Natural killer cell (primary cell): Measurements from ENCODE around the gene LPIN3. TPM values are rescaled to one million over a fixed set of nuclear protein-coding genes. Genes with fewer than 3 reads are reported as not detected.
"Not testable (repeated sequence)": the region's sequence is repeated elsewhere in the genome, so short reads cannot be mapped to it uniquely, and the experiment has no call there.

Source experiments
- ATAC-seq, 3 donors: fragments of 150-1000 bp in 2 of 3; fragments of 200-7000 bp in 1 of 3; cut with Tn5 transposase; 1 replicate in 1 of 3; 2 replicates in 2 of 3; pipeline ENCODE4 v1.10.0; 2021; ENCODE audit warnings: mild to moderate bottlenecking in 2 of 3, moderate library complexity in 2 of 3
- DNase-seq, 2 donors: peaks; one replicate each; pipeline versions ENCODE4 v3.0.0 to v3.0.0-alpha.2; 2013 to 2021; ENCODE audit warnings: mixed read lengths in 1 of 2
- H3K27ac ChIP-seq: one replicate; pipeline ENCODE4 v1.5.1; 2013; ENCODE audit warnings: mild to moderate bottlenecking, low read length
- H3K27me3 ChIP-seq: one replicate; pipeline ENCODE4 v1.6.1; 2013; ENCODE audit warnings: low read length; ENCODE audit not compliant: control insufficient read depth, insufficient read depth
- H3K36me3 ChIP-seq: one replicate; pipeline ENCODE4 v1.6.1; 2013; ENCODE audit warnings: low read length; ENCODE audit not compliant: control insufficient read depth, insufficient read depth
- H3K4me1 ChIP-seq: one replicate; pipeline ENCODE4 v1.6.1; 2013; ENCODE audit warnings: low read length; ENCODE audit not compliant: control insufficient read depth, insufficient read depth
- H3K4me3 ChIP-seq: one replicate; pipeline ENCODE4 v1.5.1; 2013; ENCODE audit warnings: low read length
- H3K9me3 ChIP-seq: one replicate; pipeline ENCODE4 v1.6.1; 2013; ENCODE audit warnings: low read length; ENCODE audit not compliant: control insufficient read depth, insufficient read depth
- H3K27ac Mint-ChIP-seq, 2 donors: one replicate each; pipeline ENCODE4 v1.8.0; 2022; ENCODE audit warnings: mild to moderate bottlenecking in 2 of 2, mixed read lengths in 2 of 2, moderate library complexity in 1 of 2
- H3K27me3 Mint-ChIP-seq, 2 donors: one replicate each; pipeline ENCODE4 v1.8.0; 2022; ENCODE audit warnings: low read depth in 2 of 2, mixed read lengths in 2 of 2
- H3K36me3 Mint-ChIP-seq: one replicate; pipeline ENCODE4 v1.8.0; 2022; ENCODE audit warnings: mixed read lengths
- H3K4me1 Mint-ChIP-seq, 2 donors: one replicate each; pipeline ENCODE4 v1.8.0; 2022; ENCODE audit warnings: mixed read lengths in 2 of 2
- H3K4me3 Mint-ChIP-seq: one replicate; pipeline ENCODE4 v1.8.0; 2022; ENCODE audit warnings: mild to moderate bottlenecking, moderate library complexity, mixed read lengths
- H3K9me3 Mint-ChIP-seq, 2 donors: one replicate each; pipeline ENCODE4 v1.8.0; 2022; ENCODE audit warnings: mixed read lengths in 2 of 2
- CTCF ChIP-seq: fragments of 200-600 bp; IDR thresholded peaks from one replicate; pipeline ENCODE4 v1.8.0; 2022; ENCODE audit warnings: antibody characterized with exemption
- WGBS: methylation state at CpG from one replicate; pipeline ENCODE4 v1.1.7; 2013; ENCODE audit warnings: missing lambda C conversion rate; ENCODE audit not compliant: insufficient coverage; 5-methylcytosine and 5-hydroxymethylcytosine counted together
- intact Hi-C: fragments of 100-400 bp; cut with micrococcal nuclease; formaldehyde crosslinking; loops from one replicate; pipeline ENCODE4 v1.14.2; 2022
- total RNA-seq, 4 donors: library from RNA; stranded (reverse); fragments of 120-200 nt in 1 of 4; gene quantifications; one replicate each; pipeline versions ENCODE4 v1.2.3 to v1.2.4, GENCODE V29; 2013 to 2022

LPIN3 gene
- total RNA-seq, 3 donors from 2014 or later (not counting 1 experiment from before 2014, with no cell fraction given), result 0.07 to 0.28 TPM; not detected in 1

GRCh38 chr20:41308726-41309413 is 31.8 kb upstream of the LPIN3 start:
- 51% methylated on average over 2 of the region's 3 CpGs for WGBS
- DNase-seq (no peak), ATAC-seq (no peak)
- intact Hi-C loops, result no loop called here
- Histone ChIP-seq H3K4me1 (no peaks in the 10 kb centered on the region), H3K9me3 (peaks cover 3% of the 10 kb centered on the region), H3K4me3 (no peak overlapping the region), H3K36me3 (no peaks in the 10 kb centered on the region), H3K27ac (no peak overlapping the region), H3K27me3 (no peaks in the 10 kb centered on the region)
- no peak for TF ChIP-seq CTCF
- Mint-ChIP-seq H3K27me3 (no peaks in the 10 kb centered on the region), H3K36me3 (no peaks in the 10 kb centered on the region), H3K9me3 (no peaks in the 10 kb centered on the region), H3K27ac (no peak overlapping the region), H3K4me3 (no peak overlapping the region), H3K4me1 (peaks cover 5 to 15% of the 10 kb centered on the region in 2 donors)

GRCh38 chr20:41309817-41310216 is 30.8 kb upstream of the LPIN3 start:
- Mint-ChIP-seq H3K4me1 (peaks cover 5 to 15% of the 10 kb centered on the region in 2 donors), H3K36me3 (no peaks in the 10 kb centered on the region), H3K4me3 (no peak overlapping the region), H3K9me3 (no peaks in the 10 kb centered on the region), H3K27ac (no peak overlapping the region), H3K27me3 (no peaks in the 10 kb centered on the region)
- Histone ChIP-seq H3K4me3 (no peak overlapping the region), H3K36me3 (no peaks in the 10 kb centered on the region), H3K27ac (no peak overlapping the region), H3K4me1 (no peaks in the 10 kb centered on the region), H3K27me3 (no peaks in the 10 kb centered on the region), H3K9me3 (peaks cover 3% of the 10 kb centered on the region)
- DNase-seq, result no peak
- TF ChIP-seq CTCF, result no peak
- no peak for ATAC-seq
- WGBS, result 83% methylated on average over 2 of the region's 2 CpGs
- intact Hi-C loops, result no loop called here

GRCh38 chr20:41312009-41312408 is 28.6 kb upstream of the LPIN3 start:
- H3K4me1 ChIP-seq, H3K4me3 Mint-ChIP-seq, H3K27ac ChIP-seq, DNase-seq, ATAC-seq, H3K36me3 Mint-ChIP-seq, intact Hi-C loops, H3K27ac Mint-ChIP-seq, H3K27me3 Mint-ChIP-seq, H3K36me3 ChIP-seq, H3K9me3 ChIP-seq, H3K27me3 ChIP-seq, H3K9me3 Mint-ChIP-seq, H3K4me3 ChIP-seq: not testable (repeated sequence)
- peaks cover 16 to 20% of the 10 kb centered on the region in 2 donors for H3K4me1 Mint-ChIP-seq
- WGBS, result 95% methylated on average over 6 of the region's 6 CpGs

GRCh38 chr20:41314386-41314785 is 26.2 kb upstream of the LPIN3 start:
- DNase-seq (no peak), ATAC-seq (no peak)
- H3K9me3 ChIP-seq, result peaks cover 3% of the 10 kb centered on the region
- H3K27ac Mint-ChIP-seq, result no peak overlapping the region
- H3K27me3 Mint-ChIP-seq, result peaks cover 0 to 2% of the 10 kb centered on the region in 2 donors
- H3K4me3 ChIP-seq, result no peak overlapping the region
- H3K27ac ChIP-seq, result no peak overlapping the region
- no peak for TF ChIP-seq CTCF
- H3K4me1 Mint-ChIP-seq, result peaks cover 19 to 24% of the 10 kb centered on the region in 2 donors
- no peaks in the 10 kb centered on the region for H3K36me3 Mint-ChIP-seq
- no peak overlapping the region for H3K4me3 Mint-ChIP-seq
- H3K9me3 Mint-ChIP-seq, result no peaks in the 10 kb centered on the region
- H3K27me3 ChIP-seq, result no peaks in the 10 kb centered on the region
- 91% methylated on average over 1 of the region's 2 CpGs for WGBS
- intact Hi-C loops, result no loop called here
- peaks cover 11% of the 10 kb centered on the region for H3K4me1 ChIP-seq
- no peaks in the 10 kb centered on the region for H3K36me3 ChIP-seq
